GM12878 (cell line): Measurements from ENCODE around the gene PCDHA12. TPM values are rescaled to one million over a fixed set of nuclear protein-coding genes. Genes with fewer than 3 reads are reported as not detected.

ENCODE experiments used
- ATAC-seq: fragments of 200-7000 bp; cut with Tn5 transposase; 3 replicates; pipeline ENCODE4 v1.9.1; 2020; ENCODE audit warnings: mild to moderate bottlenecking, moderate library complexity
- BruUV-seq: library from RNA; stranded (reverse); fragments of 400-500 nt; replicated peaks from 2 replicates; lab custom pipeline; 2021; lab: Mats Ljungman, UMichigan
- CTCF ChIA-PET: fragments of 300-600 bp; sonication (Branson Sonifier 250); formaldehyde crosslinking; extraction: SDS; loops from one replicate; lab custom pipeline; 2021; ENCODE audit warnings: inconsistent platforms; lab: Yijun Ruan, JAX
- POLR2A ChIA-PET: fragments of 350-600 bp; formaldehyde crosslinking; extraction: SDS; loops from one replicate; lab custom pipeline; 2021; ENCODE audit warnings: inconsistent platforms; lab: Charles Lee
- RAD21 ChIA-PET: fragments of 300-600 bp; sonication (Branson Sonifier 250); formaldehyde crosslinking; loops from one replicate; lab custom pipeline; 2023; ENCODE audit warnings: antibody characterized with exemption; ENCODE audit not compliant: unreplicated experiment; lab: Charles Lee
- SMC1A ChIA-PET: fragments of 300-600 bp; sonication (Branson Sonifier 250); formaldehyde crosslinking; loops from one replicate; lab custom pipeline; 2023; ENCODE audit not compliant: unreplicated experiment, uncharacterized antibody; lab: Charles Lee
- DNase-seq: peaks from one replicate; pipeline ENCODE4 v3.0.0-alpha.2; 2011; ENCODE audit warnings: low read depth, low spot score
- FAIRE-seq: peaks from 3 replicates; lab custom pipeline; 2011; peaks lifted over from hg19 to GRCh38; lab: Jason Lieb, UNC
- H2AFZ ChIP-seq: 2 replicates; pipeline ENCODE4 v1.6.0; 2011; ENCODE audit warnings: low read depth, low read length, control low read depth; ENCODE audit not compliant: control insufficient read depth
- H3K27ac ChIP-seq: 2 replicates; pipeline ENCODE4 v1.5.1; 2011; ENCODE audit warnings: control low read depth; ENCODE audit not compliant: control insufficient read depth, insufficient read depth
- H3K27me3 ChIP-seq, 2 experiments: replicated peaks in 1 of 2; 2 replicates each; pipeline versions ENCODE4 v1.6.0 to v1.6.1; 2011; ENCODE audit warnings: low read length in 1 of 2; ENCODE audit not compliant: control insufficient read depth in 2 of 2, insufficient read depth in 2 of 2
- H3K36me3 ChIP-seq, 2 experiments: 2 replicates each; pipeline ENCODE4 v1.5.1; 2011; ENCODE audit warnings: low read length in 1 of 2; ENCODE audit not compliant: control insufficient read depth in 2 of 2, insufficient read depth in 2 of 2
- H3K4me1 ChIP-seq: 2 replicates; pipeline ENCODE4 v1.6.1; 2011; ENCODE audit warnings: mild to moderate bottlenecking, low read length, moderate library complexity, mixed read lengths; ENCODE audit not compliant: control insufficient read depth, insufficient read depth
- H3K4me2 ChIP-seq: 2 replicates; pipeline ENCODE4 v1.6.0; 2011; ENCODE audit warnings: control low read depth; ENCODE audit not compliant: control insufficient read depth, insufficient read depth
- H3K4me3 ChIP-seq: fragments of 200-600 bp; sonication (generic); 2 replicates; pipeline ENCODE4 v1.5.1; 2016
- H3K79me2 ChIP-seq: 2 replicates; pipeline ENCODE4 v1.6.0; 2011; ENCODE audit warnings: low read length; ENCODE audit not compliant: control insufficient read depth, insufficient read depth
- H3K9ac ChIP-seq: 2 replicates; pipeline ENCODE4 v1.8.0; 2011; ENCODE audit warnings: low read length, control low read depth, mixed read lengths; ENCODE audit not compliant: control insufficient read depth, insufficient read depth
- H3K9me3 ChIP-seq: replicated peaks from 3 replicates; pipeline ENCODE4 v1.5.1; 2011; ENCODE audit warnings: mild to moderate bottlenecking, low read length; ENCODE audit not compliant: control insufficient read depth, insufficient read depth
- H4K20me1 ChIP-seq: 2 replicates; pipeline ENCODE4 v1.6.0; 2011; ENCODE audit not compliant: control insufficient read depth, insufficient read depth
- IKZF1 ChIP-seq: fragments of 450-650 bp; conservative IDR thresholded peaks from 2 replicates; pipeline ENCODE4 v1.6.1; 2017; ENCODE audit warnings: antibody characterized with exemption, mild to moderate bottlenecking
- NFXL1 ChIP-seq: fragments of 450-650 bp; IDR thresholded peaks from 2 replicates; pipeline ENCODE4 v1.6.1; 2017; ENCODE audit warnings: antibody characterized with exemption, mild to moderate bottlenecking, borderline replicate concordance
- SREBF2 ChIP-seq: IDR thresholded peaks from 2 replicates; pipeline ENCODE4 v1.6.1; 2012; ENCODE audit warnings: mild to moderate bottlenecking, low read length
- STAT3 ChIP-seq: IDR thresholded peaks from 2 replicates; pipeline ENCODE4 v1.6.1; 2011; ENCODE audit warnings: low read depth, low read length, improper control_type of control experiment
- TARDBP ChIP-seq: IDR thresholded peaks from 2 replicates; pipeline ENCODE4 v1.6.1; 2016; ENCODE audit warnings: borderline replicate concordance
- WGBS: methylation state at CpG from one replicate; pipeline ENCODE4 v1.1.6; 2016; ENCODE audit warnings: low lambda C conversion rate; ENCODE audit not compliant: insufficient replicate concordance, insufficient coverage; ENCODE audit errors: missing lambda C conversion rate; 5-methylcytosine and 5-hydroxymethylcytosine counted together
- in situ Hi-C: fragments of 300-500 bp; cut with MboI; formaldehyde crosslinking; loops from 9 replicates; pipeline ENCODE4 v1.14.3; 2018; ENCODE audit warnings: mixed read lengths
- intact Hi-C: fragments of 100-400 bp; cut with micrococcal nuclease; formaldehyde crosslinking; loops from one replicate; pipeline ENCODE4 v1.14.2; 2022; ENCODE audit not compliant: unreplicated experiment
- polyA plus RNA-seq, 11 experiments: library from polyadenylated mRNA; depleted of rRNA in 4 of 11; unstranded in 6 of 11; stranded (reverse) in 5 of 11; fragments of >200 nt; fragmentation: Nextera tagmentation in 4 of 11; fragmentation: Illumina TruSeq in 1 of 11; extraction: Ambion mirVana in 4 of 11; extraction: Trizol in 1 of 11; gene quantifications; 1 replicate in 1 of 11; 2 replicates in 10 of 11; pipeline versions ENCODE4 v1.2.1 to v1.2.3, GENCODE V29; 2011 to 2016; ENCODE audit warnings: inconsistent platforms in 2 of 11, missing spikeins in 2 of 11, low read depth in 1 of 11
- total RNA-seq, 4 experiments: library from RNA; depleted of rRNA in 3 of 4; stranded (reverse); fragments of >200 nt in 3 of 4; fragmentation: Illumina TruSeq in 1 of 4; extraction: Trizol in 1 of 4; gene quantifications; 2 replicates each; pipeline versions ENCODE4 v1.2.1 to v1.2.3, GENCODE V29; 2013 to 2021

Gene PCDHA12
- total and polyA plus RNA-seq, 10 of the 15 experiments (the other 5 are each of a cell fraction or from before 2014, with no cell fraction given) = not detected

GRCh38 chr5:140927228-140927573 is 52.1 kb downstream of the PCDHA12 start:
- ATAC-seq = no peak
- no peak overlapping the region for H3K4me2 ChIP-seq
- ChIA-PET POLR2A (no interaction called here), CTCF (no interaction called here), SMC1A (no interaction called here), RAD21 (no interaction called here)
- H3K27me3 ChIP-seq = no peaks in the 10 kb centered on the region
- no peak overlapping the region for H3K4me3 ChIP-seq
- FAIRE-seq = no peak
- in situ Hi-C loops = no loop called here
- intact Hi-C loops = no loop called here
- no peak for DNase-seq
- WGBS = 82% methylated on average over 22 of the region's 26 CpGs
- H3K9me3 ChIP-seq = peaks cover 3% of the 10 kb centered on the region; the same call in 2 of the 3 replicates
- no peaks in the 10 kb centered on the region for H3K79me2 ChIP-seq
- H4K20me1 ChIP-seq = no peaks in the 10 kb centered on the region
- H2AFZ ChIP-seq = no peak overlapping the region
- H3K9ac ChIP-seq = no peak overlapping the region
- H3K36me3 ChIP-seq = no peaks in the 10 kb centered on the region
- BruUV-seq = no TSS peak
- H3K27ac ChIP-seq = no peak overlapping the region
- H3K4me1 ChIP-seq = no peaks in the 10 kb centered on the region
- TF ChIP-seq TARDBP = no peak
- TF ChIP-seq NFXL1 = no peak
- TF ChIP-seq IKZF1 = no peak
- no peak for TF ChIP-seq SREBF2
- TF ChIP-seq STAT3 = no peak

Other genes starting within 250 kb of the PCDHA12 start
Only the 7 nearest of the 27 such genes appear.
- gene PCDHA6, start 47.3 kb upstream of the PCDHA12 start, total RNA-seq (2014; rRNA removed) = not detected in 2 replicates
- not detected in 2 replicates for gene PCDHA6, start 47.3 kb upstream of the PCDHA12 start, total RNA-seq (2014; rRNA removed; fragmentation: Illumina TruSeq; extraction: Trizol)
- gene PCDHA6, start 47.3 kb upstream of the PCDHA12 start, total RNA-seq (2021) = not detected in 2 replicates
- not detected in 2 replicates for gene PCDHA6, start 47.3 kb upstream of the PCDHA12 start, polyA plus RNA-seq (2011; rRNA removed)
- gene PCDHA6, start 47.3 kb upstream of the PCDHA12 start, polyA plus RNA-seq (2014; fragmentation: Illumina TruSeq; extraction: Trizol) = not detected in 2 replicates
- not detected for gene PCDHA6, start 47.3 kb upstream of the PCDHA12 start, polyA plus RNA-seq (2014; fragmentation: Nextera tagmentation; extraction: Ambion mirVana)
- not detected in 2 replicates for gene PCDHA6, start 47.3 kb upstream of the PCDHA12 start, polyA plus RNA-seq (2014; rRNA removed)
- gene PCDHA6, start 47.3 kb upstream of the PCDHA12 start, polyA plus RNA-seq (2016; fragmentation: Nextera tagmentation; extraction: Ambion mirVana) = under 1 TPM in 1 of 2 experiments, not detected in 1; 0.09 TPM
- gene PCDHA7, start 41.0 kb upstream of the PCDHA12 start, total RNA-seq (2014; rRNA removed) = 0.06 TPM in 1 of 2 replicates, not detected in the other
- not detected in 2 replicates for gene PCDHA7, start 41.0 kb upstream of the PCDHA12 start, total RNA-seq (2014; rRNA removed; fragmentation: Illumina TruSeq; extraction: Trizol)
- 0.08 TPM in 1 of 2 replicates, not detected in the other for gene PCDHA7, start 41.0 kb upstream of the PCDHA12 start, total RNA-seq (2021)
- not detected in 2 replicates for gene PCDHA7, start 41.0 kb upstream of the PCDHA12 start, polyA plus RNA-seq (2011; rRNA removed)
- not detected in 2 replicates for gene PCDHA7, start 41.0 kb upstream of the PCDHA12 start, polyA plus RNA-seq (2014; fragmentation: Illumina TruSeq; extraction: Trizol)
- not detected for gene PCDHA7, start 41.0 kb upstream of the PCDHA12 start, polyA plus RNA-seq (2014; fragmentation: Nextera tagmentation; extraction: Ambion mirVana)
- gene PCDHA7, start 41.0 kb upstream of the PCDHA12 start, polyA plus RNA-seq (2014; rRNA removed) = 0.06 TPM in 1 of 2 replicates, not detected in the other
- under 1 TPM in 1 of 2 experiments, not detected in 1; 0.05 TPM for gene PCDHA7, start 41.0 kb upstream of the PCDHA12 start, polyA plus RNA-seq (2016; fragmentation: Nextera tagmentation; extraction: Ambion mirVana)
- gene PCDHA8, start 34.1 kb upstream of the PCDHA12 start, total RNA-seq (2014; rRNA removed) = not detected in 2 replicates
- gene PCDHA8, start 34.1 kb upstream of the PCDHA12 start, total RNA-seq (2014; rRNA removed; fragmentation: Illumina TruSeq; extraction: Trizol) = not detected in 2 replicates
- gene PCDHA8, start 34.1 kb upstream of the PCDHA12 start, total RNA-seq (2021) = not detected in 2 replicates
- gene PCDHA8, start 34.1 kb upstream of the PCDHA12 start, polyA plus RNA-seq (2011; rRNA removed) = not detected in 2 replicates
- not detected in 2 replicates for gene PCDHA8, start 34.1 kb upstream of the PCDHA12 start, polyA plus RNA-seq (2014; fragmentation: Illumina TruSeq; extraction: Trizol)
- gene PCDHA8, start 34.1 kb upstream of the PCDHA12 start, polyA plus RNA-seq (2014; fragmentation: Nextera tagmentation; extraction: Ambion mirVana) = not detected
- not detected in 2 replicates for gene PCDHA8, start 34.1 kb upstream of the PCDHA12 start, polyA plus RNA-seq (2014; rRNA removed)
- not detected for gene PCDHA8, start 34.1 kb upstream of the PCDHA12 start, polyA plus RNA-seq (2016; fragmentation: Nextera tagmentation; extraction: Ambion mirVana)
- 0.05 and 0.06 TPM in 2 replicates for gene PCDHA9, start 26.9 kb upstream of the PCDHA12 start, total RNA-seq (2014; rRNA removed)
- gene PCDHA9, start 26.9 kb upstream of the PCDHA12 start, total RNA-seq (2014; rRNA removed; fragmentation: Illumina TruSeq; extraction: Trizol) = not detected in 2 replicates
- gene PCDHA9, start 26.9 kb upstream of the PCDHA12 start, total RNA-seq (2021) = not detected in 2 replicates
- not detected in 2 replicates for gene PCDHA9, start 26.9 kb upstream of the PCDHA12 start, polyA plus RNA-seq (2011; rRNA removed)
- not detected in 2 replicates for gene PCDHA9, start 26.9 kb upstream of the PCDHA12 start, polyA plus RNA-seq (2014; fragmentation: Illumina TruSeq; extraction: Trizol)
- not detected for gene PCDHA9, start 26.9 kb upstream of the PCDHA12 start, polyA plus RNA-seq (2014; fragmentation: Nextera tagmentation; extraction: Ambion mirVana)
- 0.01 TPM in 1 of 2 replicates, not detected in the other for gene PCDHA9, start 26.9 kb upstream of the PCDHA12 start, polyA plus RNA-seq (2014; rRNA removed)
- under 1 TPM in 1 of 2 experiments, not detected in 1; 0.03 TPM for gene PCDHA9, start 26.9 kb upstream of the PCDHA12 start, polyA plus RNA-seq (2016; fragmentation: Nextera tagmentation; extraction: Ambion mirVana)
- gene PCDHA10, start 19.4 kb upstream of the PCDHA12 start, total RNA-seq (2014; rRNA removed) = 0.05 and 0.06 TPM in 2 replicates
- under 0.01 TPM in 1 of 2 replicates, not detected in the other for gene PCDHA10, start 19.4 kb upstream of the PCDHA12 start, total RNA-seq (2014; rRNA removed; fragmentation: Illumina TruSeq; extraction: Trizol)
- gene PCDHA10, start 19.4 kb upstream of the PCDHA12 start, total RNA-seq (2021) = 0.03 TPM in 1 of 2 replicates, not detected in the other
- gene PCDHA10, start 19.4 kb upstream of the PCDHA12 start, polyA plus RNA-seq (2011; rRNA removed) = not detected in 2 replicates
- 0.01 and 0.03 TPM in 2 replicates for gene PCDHA10, start 19.4 kb upstream of the PCDHA12 start, polyA plus RNA-seq (2014; fragmentation: Illumina TruSeq; extraction: Trizol)
- gene PCDHA10, start 19.4 kb upstream of the PCDHA12 start, polyA plus RNA-seq (2014; fragmentation: Nextera tagmentation; extraction: Ambion mirVana) = not detected
- 0.01 and 0.03 TPM in 2 replicates for gene PCDHA10, start 19.4 kb upstream of the PCDHA12 start, polyA plus RNA-seq (2014; rRNA removed)
- gene PCDHA10, start 19.4 kb upstream of the PCDHA12 start, polyA plus RNA-seq (2016; fragmentation: Nextera tagmentation; extraction: Ambion mirVana) = under 1 TPM in 1 of 2 experiments, not detected in 1; 0.04 TPM
- gene PCDHA11, start 6.4 kb upstream of the PCDHA12 start, total RNA-seq (2014; rRNA removed) = 0.05 and 0.06 TPM in 2 replicates
- gene PCDHA11, start 6.4 kb upstream of the PCDHA12 start, total RNA-seq (2014; rRNA removed; fragmentation: Illumina TruSeq; extraction: Trizol) = not detected in 2 replicates
- gene PCDHA11, start 6.4 kb upstream of the PCDHA12 start, total RNA-seq (2021) = 0.05 TPM in 1 of 2 replicates, not detected in the other
- not detected in 2 replicates for gene PCDHA11, start 6.4 kb upstream of the PCDHA12 start, polyA plus RNA-seq (2011; rRNA removed)
- not detected in 2 replicates for gene PCDHA11, start 6.4 kb upstream of the PCDHA12 start, polyA plus RNA-seq (2014; fragmentation: Illumina TruSeq; extraction: Trizol)
- gene PCDHA11, start 6.4 kb upstream of the PCDHA12 start, polyA plus RNA-seq (2014; fragmentation: Nextera tagmentation; extraction: Ambion mirVana) = not detected
- gene PCDHA11, start 6.4 kb upstream of the PCDHA12 start, polyA plus RNA-seq (2014; rRNA removed) = 0.05 TPM in 1 of 2 replicates, not detected in the other
- not detected for gene PCDHA11, start 6.4 kb upstream of the PCDHA12 start, polyA plus RNA-seq (2016; fragmentation: Nextera tagmentation; extraction: Ambion mirVana)
- not detected in 2 replicates for gene PCDHA13, start 6.8 kb downstream of the PCDHA12 start, total RNA-seq (2014; rRNA removed)
- not detected in 2 replicates for gene PCDHA13, start 6.8 kb downstream of the PCDHA12 start, total RNA-seq (2014; rRNA removed; fragmentation: Illumina TruSeq; extraction: Trizol)
- not detected in 2 replicates for gene PCDHA13, start 6.8 kb downstream of the PCDHA12 start, total RNA-seq (2021)
- not detected in 2 replicates for gene PCDHA13, start 6.8 kb downstream of the PCDHA12 start, polyA plus RNA-seq (2011; rRNA removed)
- not detected in 2 replicates for gene PCDHA13, start 6.8 kb downstream of the PCDHA12 start, polyA plus RNA-seq (2014; fragmentation: Illumina TruSeq; extraction: Trizol)
- gene PCDHA13, start 6.8 kb downstream of the PCDHA12 start, polyA plus RNA-seq (2014; fragmentation: Nextera tagmentation; extraction: Ambion mirVana) = not detected
- not detected in 2 replicates for gene PCDHA13, start 6.8 kb downstream of the PCDHA12 start, polyA plus RNA-seq (2014; rRNA removed)
- gene PCDHA13, start 6.8 kb downstream of the PCDHA12 start, polyA plus RNA-seq (2016; fragmentation: Nextera tagmentation; extraction: Ambion mirVana) = not detected